GM23338 (cell line): ENCODE results near the gene CPSF4L. TPM values are rescaled to one million over a fixed set of nuclear protein-coding genes. Genes with fewer than 3 reads are reported as not detected.
A peak's percentile ranks its signal among the peaks of the same experiment; 100 is the strongest.

Experiments
- ATAC-seq: fragments of 200-7000 bp; cut with Tn5 transposase; 3 replicates; pipeline ENCODE4 v1.9.1; 2020
- DNase-seq: peaks from one replicate; pipeline ENCODE4 v3.0.0-alpha.2; 2015; ENCODE audit warnings: low spot score
- H2AFZ ChIP-seq: fragments of 200-600 bp; sonication (generic); 2 replicates; pipeline ENCODE4 v1.8.0; 2016; ENCODE audit warnings: antibody characterized with exemption, mild to moderate bottlenecking, moderate library complexity
- H3F3A ChIP-seq: fragments of 200-600 bp; sonication (generic); replicated peaks from 2 replicates; pipeline ENCODE4 v1.8.0; 2017; ENCODE audit warnings: antibody characterized with exemption, mixed run types, low read depth
- H3K27ac ChIP-seq: fragments of 200-600 bp; sonication (generic); 2 replicates; pipeline ENCODE4 v1.6.1; 2016; ENCODE audit warnings: low read depth
- H3K27me3 ChIP-seq: fragments of 200-600 bp; sonication (generic); 2 replicates; pipeline ENCODE4 v1.8.0; 2016; ENCODE audit warnings: mild to moderate bottlenecking, mixed run types, moderate library complexity; ENCODE audit not compliant: insufficient read depth
- H3K36me3 ChIP-seq: fragments of 200-600 bp; sonication (generic); 2 replicates; pipeline ENCODE4 v1.8.0; 2016; ENCODE audit warnings: mild to moderate bottlenecking; ENCODE audit not compliant: insufficient read depth
- H3K4me1 ChIP-seq: fragments of 200-600 bp; sonication (generic); 2 replicates; pipeline ENCODE4 v1.8.0; 2016; ENCODE audit warnings: mild to moderate bottlenecking, moderate library complexity; ENCODE audit not compliant: insufficient read depth
- H3K4me2 ChIP-seq: fragments of 200-600 bp; sonication (generic); 2 replicates; pipeline ENCODE4 v1.7.1; 2017; ENCODE audit warnings: mixed run types
- H3K4me3 ChIP-seq: fragments of 200-600 bp; sonication (generic); 2 replicates; pipeline ENCODE4 v1.6.1; 2016; ENCODE audit warnings: mixed run types
- H3K79me2 ChIP-seq: fragments of 200-600 bp; sonication (generic); replicated peaks from 2 replicates; pipeline ENCODE4 v1.8.0; 2017; ENCODE audit warnings: mild to moderate bottlenecking; ENCODE audit not compliant: insufficient read depth
- H3K9me2 ChIP-seq: fragments of 200-600 bp; sonication (generic); 2 replicates; pipeline ENCODE4 v1.8.0; 2017; ENCODE audit not compliant: insufficient read depth
- H4K20me1 ChIP-seq: fragments of 200-600 bp; sonication (generic); replicated peaks from 2 replicates; pipeline ENCODE4 v1.8.0; 2017; ENCODE audit warnings: mild to moderate bottlenecking; ENCODE audit not compliant: insufficient read depth
- H3K27ac Mint-ChIP-seq: 2 replicates; pipeline ENCODE4 v1.8.0; 2020; ENCODE audit warnings: inconsistent platforms, mild to moderate bottlenecking, moderate library complexity, mixed read lengths
- H3K27me3 Mint-ChIP-seq: 3 replicates; pipeline ENCODE4 v1.8.0; 2022; ENCODE audit warnings: low read depth, mild to moderate bottlenecking, moderate library complexity, mixed read lengths, inconsistent platforms; ENCODE audit not compliant: insufficient read depth, poor library complexity
- H3K36me3 Mint-ChIP-seq: 3 replicates; pipeline ENCODE4 v1.8.0; 2021; ENCODE audit warnings: low read depth, mild to moderate bottlenecking, inconsistent platforms, moderate library complexity, mixed read lengths
- H3K4me1 Mint-ChIP-seq: 3 replicates; pipeline ENCODE4 v1.8.0; 2020; ENCODE audit warnings: mild to moderate bottlenecking, inconsistent platforms, mixed read lengths
- H3K4me3 Mint-ChIP-seq: 3 replicates; pipeline ENCODE4 v1.8.0; 2021; ENCODE audit warnings: moderate library complexity, mild to moderate bottlenecking, inconsistent platforms, mixed read lengths
- H3K9me3 Mint-ChIP-seq: 3 replicates; pipeline ENCODE4 v1.8.0; 2020; ENCODE audit warnings: moderate library complexity, mild to moderate bottlenecking, inconsistent platforms, mixed read lengths
- CREB1 ChIP-seq: fragments of 250-450 bp; sonication (Bioruptor Pico); IDR thresholded peaks from 2 replicates; pipeline ENCODE4 v1.5.0; 2020; ENCODE audit warnings: low read depth, mild to moderate bottlenecking, moderate library complexity
- EZH2 ChIP-seq: fragments of 200-600 bp; sonication (generic); IDR thresholded peaks from one replicate; pipeline ENCODE4 v1.8.0; 2017; ENCODE audit warnings: antibody characterized with exemption, mild to moderate bottlenecking, low read depth; ENCODE audit not compliant: unreplicated experiment
- EZH2phosphoT487 ChIP-seq: fragments of 200-600 bp; sonication (generic); IDR thresholded peaks from one replicate; pipeline ENCODE4 v1.8.1; 2018; ENCODE audit warnings: antibody characterized with exemption; ENCODE audit not compliant: unreplicated experiment
- JUNB ChIP-seq: IDR thresholded peaks from one replicate; pipeline ENCODE4 v1.6.1; 2016; ENCODE audit warnings: antibody characterized with exemption; ENCODE audit not compliant: unreplicated experiment
- NANOG ChIP-seq: IDR thresholded peaks from 2 replicates; pipeline ENCODE4 v1.6.1; 2016; ENCODE audit warnings: antibody characterized with exemption, borderline replicate concordance
- POLR2AphosphoS5 ChIP-seq: IDR thresholded peaks from 2 replicates; pipeline ENCODE4 v1.6.1; 2016; ENCODE audit warnings: antibody characterized with exemption, low read depth
- STAT1 ChIP-seq: IDR thresholded peaks from one replicate; pipeline ENCODE4 v1.6.1; 2016; ENCODE audit warnings: antibody characterized with exemption; ENCODE audit not compliant: unreplicated experiment
- ZNF114 ChIP-seq: fragments of 250-450 bp; sonication (Bioruptor Pico); IDR thresholded peaks from 2 replicates; pipeline ENCODE4 v1.5.0; 2020; ENCODE audit warnings: mild to moderate bottlenecking, moderate library complexity
- ZNF331 ChIP-seq: fragments of 250-450 bp; sonication (Bioruptor Pico); IDR thresholded peaks from 2 replicates; pipeline ENCODE4 v1.5.0; 2020; ENCODE audit warnings: low read depth, mild to moderate bottlenecking, moderate library complexity
- polyA plus RNA-seq: library from polyadenylated mRNA; unstranded; fragments of >200 nt; fragmentation: Nextera tagmentation; extraction: Ambion mirVana; gene quantifications from 2 replicates; pipeline ENCODE4 v1.2.1, GENCODE V29; 2016
- total RNA-seq: library from RNA; depleted of rRNA; stranded (reverse); fragments of >200 nt; shearing (Covaris generic); gene quantifications from 2 replicates; pipeline ENCODE4 v1.2.3, GENCODE V29; 2014
- TF ChIP-seq, protein P1 (sequence below): IDR thresholded peaks from 2 replicates; pipeline ENCODE4 v1.6.1; 2016; ENCODE audit warnings: antibody characterized with exemption
- TF ChIP-seq, protein P2 (sequence below): fragments of 250-450 bp; sonication (Bioruptor Pico); IDR thresholded peaks from 2 replicates; pipeline ENCODE4 v1.5.0; 2020; ENCODE audit warnings: mild to moderate bottlenecking, moderate library complexity
- TF ChIP-seq, protein P3 (sequence below): IDR thresholded peaks from one replicate; pipeline ENCODE4 v1.6.1; 2018; ENCODE audit warnings: antibody characterized with exemption; ENCODE audit not compliant: unreplicated experiment
- TF ChIP-seq, protein P4 (sequence below), 2 experiments: fragments of 200-600 bp in 1 of 2; sonication (generic) in 1 of 2; conservative IDR thresholded peaks; 2 replicates each; pipeline versions ENCODE4 v1.5.1 to v1.6.1; 2016 to 2017; ENCODE audit warnings: antibody characterized with exemption in 2 of 2, low read depth in 2 of 2, mild to moderate bottlenecking in 2 of 2, moderate library complexity in 1 of 2

Gene CPSF4L
- total and polyA plus RNA-seq, 2 experiments from 2014 or later, result not detected

DNA sequence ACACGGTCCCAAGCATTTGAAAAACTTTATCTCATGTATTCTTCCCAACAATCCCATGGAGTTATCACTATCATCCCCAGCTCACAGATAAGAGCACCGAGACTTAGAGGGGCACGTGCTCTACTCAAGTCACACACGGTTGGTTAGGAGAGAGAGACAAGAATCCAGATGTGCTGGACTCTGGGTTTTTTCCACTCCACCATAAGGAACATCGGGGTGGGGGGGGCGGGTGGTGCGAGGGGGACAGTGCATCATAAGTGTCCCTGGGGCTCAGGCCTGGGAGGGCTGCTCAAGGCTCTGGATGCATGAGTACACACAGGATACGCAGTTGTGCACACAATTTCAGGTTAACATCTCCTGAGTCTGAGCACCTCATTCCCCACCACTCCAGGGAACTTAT, 42.8 kb upstream of the CPSF4L start:
- no peak for TF ChIP-seq JUNB
- no peak for TF ChIP-seq POLR2AphosphoS5
- no peak for TF ChIP-seq EZH2
- TF ChIP-seq STAT1, result no peak
- TF ChIP-seq ZNF114 (CRISPR knock-in tag), result no peak
- TF ChIP-seq, protein P1, sequence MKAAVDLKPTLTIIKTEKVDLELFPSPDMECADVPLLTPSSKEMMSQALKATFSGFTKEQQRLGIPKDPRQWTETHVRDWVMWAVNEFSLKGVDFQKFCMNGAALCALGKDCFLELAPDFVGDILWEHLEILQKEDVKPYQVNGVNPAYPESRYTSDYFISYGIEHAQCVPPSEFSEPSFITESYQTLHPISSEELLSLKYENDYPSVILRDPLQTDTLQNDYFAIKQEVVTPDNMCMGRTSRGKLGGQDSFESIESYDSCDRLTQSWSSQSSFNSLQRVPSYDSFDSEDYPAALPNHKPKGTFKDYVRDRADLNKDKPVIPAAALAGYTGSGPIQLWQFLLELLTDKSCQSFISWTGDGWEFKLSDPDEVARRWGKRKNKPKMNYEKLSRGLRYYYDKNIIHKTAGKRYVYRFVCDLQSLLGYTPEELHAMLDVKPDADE, result no peak
- TF ChIP-seq, protein P2, sequence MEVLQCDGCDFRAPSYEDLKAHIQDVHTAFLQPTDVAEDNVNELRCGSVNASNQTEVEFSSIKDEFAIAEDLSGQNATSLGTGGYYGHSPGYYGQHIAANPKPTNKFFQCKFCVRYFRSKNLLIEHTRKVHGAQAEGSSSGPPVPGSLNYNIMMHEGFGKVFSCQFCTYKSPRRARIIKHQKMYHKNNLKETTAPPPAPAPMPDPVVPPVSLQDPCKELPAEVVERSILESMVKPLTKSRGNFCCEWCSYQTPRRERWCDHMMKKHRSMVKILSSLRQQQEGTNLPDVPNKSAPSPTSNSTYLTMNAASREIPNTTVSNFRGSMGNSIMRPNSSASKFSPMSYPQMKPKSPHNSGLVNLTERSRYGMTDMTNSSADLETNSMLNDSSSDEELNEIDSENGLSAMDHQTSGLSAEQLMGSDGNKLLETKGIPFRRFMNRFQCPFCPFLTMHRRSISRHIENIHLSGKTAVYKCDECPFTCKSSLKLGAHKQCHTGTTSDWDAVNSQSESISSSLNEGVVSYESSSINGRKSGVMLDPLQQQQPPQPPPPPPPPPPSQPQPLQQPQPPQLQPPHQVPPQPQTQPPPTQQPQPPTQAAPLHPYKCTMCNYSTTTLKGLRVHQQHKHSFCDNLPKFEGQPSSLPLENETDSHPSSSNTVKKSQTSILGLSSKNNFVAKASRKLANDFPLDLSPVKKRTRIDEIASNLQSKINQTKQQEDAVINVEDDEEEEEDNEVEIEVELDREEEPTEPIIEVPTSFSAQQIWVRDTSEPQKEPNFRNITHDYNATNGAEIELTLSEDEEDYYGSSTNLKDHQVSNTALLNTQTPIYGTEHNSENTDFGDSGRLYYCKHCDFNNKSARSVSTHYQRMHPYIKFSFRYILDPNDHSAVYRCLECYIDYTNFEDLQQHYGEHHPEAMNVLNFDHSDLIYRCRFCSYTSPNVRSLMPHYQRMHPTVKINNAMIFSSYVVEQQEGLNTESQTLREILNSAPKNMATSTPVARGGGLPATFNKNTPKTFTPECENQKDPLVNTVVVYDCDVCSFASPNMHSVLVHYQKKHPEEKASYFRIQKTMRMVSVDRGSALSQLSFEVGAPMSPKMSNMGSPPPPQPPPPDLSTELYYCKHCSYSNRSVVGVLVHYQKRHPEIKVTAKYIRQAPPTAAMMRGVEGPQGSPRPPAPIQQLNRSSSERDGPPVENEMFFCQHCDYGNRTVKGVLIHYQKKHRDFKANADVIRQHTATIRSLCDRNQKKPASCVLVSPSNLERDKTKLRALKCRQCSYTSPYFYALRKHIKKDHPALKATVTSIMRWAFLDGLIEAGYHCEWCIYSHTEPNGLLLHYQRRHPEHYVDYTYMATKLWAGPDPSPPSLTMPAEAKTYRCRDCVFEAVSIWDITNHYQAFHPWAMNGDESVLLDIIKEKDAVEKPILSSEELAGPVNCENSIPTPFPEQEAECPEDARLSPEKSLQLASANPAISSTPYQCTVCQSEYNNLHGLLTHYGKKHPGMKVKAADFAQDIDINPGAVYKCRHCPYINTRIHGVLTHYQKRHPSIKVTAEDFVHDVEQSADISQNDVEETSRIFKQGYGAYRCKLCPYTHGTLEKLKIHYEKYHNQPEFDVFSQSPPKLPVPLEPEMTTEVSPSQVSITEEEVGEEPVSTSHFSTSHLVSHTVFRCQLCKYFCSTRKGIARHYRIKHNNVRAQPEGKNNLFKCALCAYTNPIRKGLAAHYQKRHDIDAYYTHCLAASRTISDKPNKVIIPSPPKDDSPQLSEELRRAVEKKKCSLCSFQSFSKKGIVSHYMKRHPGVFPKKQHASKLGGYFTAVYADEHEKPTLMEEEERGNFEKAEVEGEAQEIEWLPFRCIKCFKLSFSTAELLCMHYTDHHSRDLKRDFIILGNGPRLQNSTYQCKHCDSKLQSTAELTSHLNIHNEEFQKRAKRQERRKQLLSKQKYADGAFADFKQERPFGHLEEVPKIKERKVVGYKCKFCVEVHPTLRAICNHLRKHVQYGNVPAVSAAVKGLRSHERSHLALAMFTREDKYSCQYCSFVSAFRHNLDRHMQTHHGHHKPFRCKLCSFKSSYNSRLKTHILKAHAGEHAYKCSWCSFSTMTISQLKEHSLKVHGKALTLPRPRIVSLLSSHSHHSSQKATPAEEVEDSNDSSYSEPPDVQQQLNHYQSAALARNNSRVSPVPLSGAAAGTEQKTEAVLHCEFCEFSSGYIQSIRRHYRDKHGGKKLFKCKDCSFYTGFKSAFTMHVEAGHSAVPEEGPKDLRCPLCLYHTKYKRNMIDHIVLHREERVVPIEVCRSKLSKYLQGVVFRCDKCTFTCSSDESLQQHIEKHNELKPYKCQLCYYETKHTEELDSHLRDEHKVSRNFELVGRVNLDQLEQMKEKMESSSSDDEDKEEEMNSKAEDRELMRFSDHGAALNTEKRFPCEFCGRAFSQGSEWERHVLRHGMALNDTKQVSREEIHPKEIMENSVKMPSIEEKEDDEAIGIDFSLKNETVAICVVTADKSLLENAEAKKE (CRISPR knock-in tag), result no peak
- no peak for TF ChIP-seq CREB1 (CRISPR knock-in tag)
- TF ChIP-seq, protein P3, sequence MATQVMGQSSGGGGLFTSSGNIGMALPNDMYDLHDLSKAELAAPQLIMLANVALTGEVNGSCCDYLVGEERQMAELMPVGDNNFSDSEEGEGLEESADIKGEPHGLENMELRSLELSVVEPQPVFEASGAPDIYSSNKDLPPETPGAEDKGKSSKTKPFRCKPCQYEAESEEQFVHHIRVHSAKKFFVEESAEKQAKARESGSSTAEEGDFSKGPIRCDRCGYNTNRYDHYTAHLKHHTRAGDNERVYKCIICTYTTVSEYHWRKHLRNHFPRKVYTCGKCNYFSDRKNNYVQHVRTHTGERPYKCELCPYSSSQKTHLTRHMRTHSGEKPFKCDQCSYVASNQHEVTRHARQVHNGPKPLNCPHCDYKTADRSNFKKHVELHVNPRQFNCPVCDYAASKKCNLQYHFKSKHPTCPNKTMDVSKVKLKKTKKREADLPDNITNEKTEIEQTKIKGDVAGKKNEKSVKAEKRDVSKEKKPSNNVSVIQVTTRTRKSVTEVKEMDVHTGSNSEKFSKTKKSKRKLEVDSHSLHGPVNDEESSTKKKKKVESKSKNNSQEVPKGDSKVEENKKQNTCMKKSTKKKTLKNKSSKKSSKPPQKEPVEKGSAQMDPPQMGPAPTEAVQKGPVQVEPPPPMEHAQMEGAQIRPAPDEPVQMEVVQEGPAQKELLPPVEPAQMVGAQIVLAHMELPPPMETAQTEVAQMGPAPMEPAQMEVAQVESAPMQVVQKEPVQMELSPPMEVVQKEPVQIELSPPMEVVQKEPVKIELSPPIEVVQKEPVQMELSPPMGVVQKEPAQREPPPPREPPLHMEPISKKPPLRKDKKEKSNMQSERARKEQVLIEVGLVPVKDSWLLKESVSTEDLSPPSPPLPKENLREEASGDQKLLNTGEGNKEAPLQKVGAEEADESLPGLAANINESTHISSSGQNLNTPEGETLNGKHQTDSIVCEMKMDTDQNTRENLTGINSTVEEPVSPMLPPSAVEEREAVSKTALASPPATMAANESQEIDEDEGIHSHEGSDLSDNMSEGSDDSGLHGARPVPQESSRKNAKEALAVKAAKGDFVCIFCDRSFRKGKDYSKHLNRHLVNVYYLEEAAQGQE, result no peak
- no peak for TF ChIP-seq ZNF331 (CRISPR knock-in tag)
- TF ChIP-seq EZH2phosphoT487, result no peak
- no peak for TF ChIP-seq NANOG
- TF ChIP-seq, protein P4, sequence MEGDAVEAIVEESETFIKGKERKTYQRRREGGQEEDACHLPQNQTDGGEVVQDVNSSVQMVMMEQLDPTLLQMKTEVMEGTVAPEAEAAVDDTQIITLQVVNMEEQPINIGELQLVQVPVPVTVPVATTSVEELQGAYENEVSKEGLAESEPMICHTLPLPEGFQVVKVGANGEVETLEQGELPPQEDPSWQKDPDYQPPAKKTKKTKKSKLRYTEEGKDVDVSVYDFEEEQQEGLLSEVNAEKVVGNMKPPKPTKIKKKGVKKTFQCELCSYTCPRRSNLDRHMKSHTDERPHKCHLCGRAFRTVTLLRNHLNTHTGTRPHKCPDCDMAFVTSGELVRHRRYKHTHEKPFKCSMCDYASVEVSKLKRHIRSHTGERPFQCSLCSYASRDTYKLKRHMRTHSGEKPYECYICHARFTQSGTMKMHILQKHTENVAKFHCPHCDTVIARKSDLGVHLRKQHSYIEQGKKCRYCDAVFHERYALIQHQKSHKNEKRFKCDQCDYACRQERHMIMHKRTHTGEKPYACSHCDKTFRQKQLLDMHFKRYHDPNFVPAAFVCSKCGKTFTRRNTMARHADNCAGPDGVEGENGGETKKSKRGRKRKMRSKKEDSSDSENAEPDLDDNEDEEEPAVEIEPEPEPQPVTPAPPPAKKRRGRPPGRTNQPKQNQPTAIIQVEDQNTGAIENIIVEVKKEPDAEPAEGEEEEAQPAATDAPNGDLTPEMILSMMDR (conservative IDR thresholded peaks at IDR 0.05; ENCODE audit: low read depth in 2 of 2), result no peak
- Histone ChIP-seq H3K27me3 (no peaks in the 10 kb centered on the region), H3K4me2 (peak overlapping the region; percentile 57; the same call in 1 of the 2 replicates), H3F3A (no peaks in the 10 kb centered on the region), H3K9me2 (no peaks in the 10 kb centered on the region), H3K79me2 (peaks cover 64% of the 10 kb centered on the region), H3K36me3 (no peaks in the 10 kb centered on the region), H3K27ac (no peak overlapping the region), H2AFZ (no peak overlapping the region), H3K4me3 (no peak overlapping the region), H4K20me1 (no peaks in the 10 kb centered on the region), H3K4me1 (peaks cover 20% of the 10 kb centered on the region)
- H3K4me3 Mint-ChIP-seq, result no peak overlapping the region
- DNase-seq, result no peak
- peaks cover 9% of the 10 kb centered on the region for H3K27me3 Mint-ChIP-seq
- H3K27ac Mint-ChIP-seq, result no peak overlapping the region
- H3K36me3 Mint-ChIP-seq, result 0 out of 3 replicates have a peak, but pooled peaks cover 2% of the 10 kb centered on the region
- ATAC-seq, result no peak
- peaks cover 24% of the 10 kb centered on the region for H3K4me1 Mint-ChIP-seq
- H3K9me3 Mint-ChIP-seq, result no peaks in the 10 kb centered on the region
